GM21526 (cell line): ENCODE measurements around the gene EGR1.
"Not testable (repeated sequence)": the region's sequence is repeated elsewhere in the genome, so short reads cannot be mapped to it uniquely, and the experiment has no call there.

Source experiments
- ATAC-seq: cut with Tn5 transposase; IDR thresholded peaks from one replicate; pipeline ENCODE4 v1.9.1; 2021; ENCODE audit warnings: moderate library complexity; ENCODE audit not compliant: unreplicated experiment, low FRiP score

The EGR1 gene

DNA sequence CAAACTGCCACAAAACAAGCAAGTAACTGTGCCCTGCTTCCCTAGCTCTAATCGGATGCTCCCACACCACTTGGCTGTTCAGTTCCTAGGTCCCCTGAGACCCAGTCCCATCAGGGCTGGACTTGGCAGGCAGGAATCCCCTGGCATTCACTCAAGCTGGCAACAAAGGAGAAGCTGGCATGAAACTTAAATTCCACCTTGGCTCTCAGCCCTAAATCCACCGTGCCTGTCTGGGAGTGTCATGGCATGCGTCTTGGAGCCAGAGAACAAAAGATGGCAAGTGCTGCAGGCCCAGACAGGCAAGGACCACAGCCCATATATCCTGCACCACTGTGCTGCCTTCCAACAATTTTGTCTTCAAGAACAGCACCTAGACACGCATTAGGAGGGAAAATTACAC lies 39.5 kb downstream of the EGR1 start:
- no peak for ATAC-seq

GRCh38 chr5:138506370-138507306 lies 41.4 kb downstream of the EGR1 start:
- ATAC-seq = no peak

DNA sequence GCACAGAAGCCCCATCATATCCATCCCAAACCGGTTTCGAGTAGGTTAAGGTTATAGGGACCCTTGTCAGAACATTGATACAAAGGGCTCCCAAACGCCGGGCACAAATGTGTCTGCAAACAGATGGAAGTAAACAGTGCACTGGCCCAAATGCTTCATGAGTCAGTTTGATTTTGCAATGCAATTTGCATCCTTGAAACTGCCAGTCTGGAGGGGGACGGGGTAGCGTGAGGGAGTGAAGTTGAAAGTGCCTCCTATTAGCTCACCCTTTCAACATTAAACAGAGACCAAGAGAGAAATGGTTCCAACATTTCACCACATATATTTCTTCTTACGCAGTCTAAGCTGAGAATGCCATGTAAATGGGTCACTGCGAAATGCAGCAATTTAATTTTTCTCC lies 42.2 kb downstream of the EGR1 start:
- not testable (repeated sequence) for ATAC-seq

GRCh38 chr5:138508958-138509357 lies 43.7 kb downstream of the EGR1 start:
- ATAC-seq = no peak

- ATAC-seq = no peak
Measured at GRCh38 chr5:138514021-138514420, 48.7 kb downstream of the EGR1 start.

DNA sequence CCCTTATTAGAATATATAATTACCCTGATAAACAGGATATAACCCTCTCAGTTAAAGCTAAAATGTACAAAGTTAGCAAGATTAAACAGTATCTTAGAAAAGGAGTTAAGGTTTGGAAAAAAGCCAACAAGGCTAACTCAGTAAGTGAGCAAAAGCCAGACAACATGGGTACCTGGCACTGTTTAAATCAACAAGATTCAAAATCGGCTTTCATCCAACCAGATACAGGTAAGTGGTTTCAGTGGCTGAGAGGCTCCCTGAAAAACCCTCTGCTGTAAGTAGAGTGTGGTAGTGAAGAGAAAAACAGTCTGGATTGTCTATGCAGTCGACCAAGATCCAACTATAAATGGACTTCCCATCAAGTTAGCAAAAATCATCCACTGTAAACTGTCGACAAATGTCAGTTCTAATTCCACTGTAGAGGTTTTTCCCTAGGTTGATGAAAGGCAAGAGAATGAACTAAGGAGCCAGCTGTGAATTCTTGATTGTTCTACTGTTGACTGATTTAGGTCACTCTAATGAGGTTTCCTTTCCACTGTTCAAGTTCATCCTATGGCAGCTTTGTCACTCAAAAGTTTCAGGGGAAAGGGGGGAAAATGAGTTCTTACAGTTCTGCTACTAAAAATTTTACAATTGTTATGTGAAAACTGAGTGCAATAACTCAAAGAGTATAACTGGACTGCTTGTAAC lies 50.4 kb downstream of the EGR1 start:
- ATAC-seq = no peak

GRCh38 chr5:138517437-138517836 lies 52.2 kb downstream of the EGR1 start:
- no peak for ATAC-seq
